ENCODE data around the gene MORN1. TPM values are rescaled to one million over a fixed set of nuclear protein-coding genes. Genes with fewer than 3 reads are reported as not detected.

Gene MORN1
- total and polyA plus RNA-seq, 10 of the 15 experiments (the other 5 are each of a cell fraction or from before 2014, with no cell fraction given) = 0.76 to 7.9 (median 5.5) TPM

DNA sequence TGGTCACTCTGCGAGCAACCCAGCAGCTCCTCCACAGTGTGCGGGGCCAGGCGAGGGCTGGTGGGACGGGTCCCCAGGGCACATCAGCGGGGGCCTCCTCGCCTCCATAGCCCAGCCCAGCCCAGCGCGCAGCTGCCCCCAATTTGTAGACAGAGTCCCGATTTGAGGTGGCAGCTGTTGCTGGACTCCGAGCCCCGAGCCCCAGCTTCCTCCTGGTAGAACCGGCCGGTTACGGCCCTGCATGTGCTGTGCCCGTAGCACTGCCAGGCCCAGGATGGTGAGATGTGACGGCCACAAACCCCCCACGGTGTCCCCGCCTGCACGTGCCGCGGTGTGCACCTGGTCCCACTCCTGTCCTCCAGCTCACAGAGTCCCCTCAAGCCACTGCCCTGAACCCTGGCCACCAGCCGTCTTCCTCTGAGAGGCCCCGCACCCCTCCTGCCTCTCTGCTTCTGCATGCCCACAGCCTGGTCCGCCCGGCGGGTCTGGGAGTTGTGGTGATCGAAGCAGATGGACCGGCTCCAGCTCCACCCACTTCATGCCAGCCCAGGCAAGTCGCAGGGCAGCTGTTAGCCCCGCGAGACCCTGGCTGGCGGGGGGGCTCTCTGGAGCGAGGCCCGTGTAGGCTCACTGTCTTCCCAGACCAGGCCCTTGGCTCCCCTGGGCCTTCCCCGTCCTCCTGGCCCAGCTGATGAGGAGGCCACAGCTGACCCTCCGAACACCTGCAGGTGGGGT is 55.5 kb downstream of the MORN1 start (continued):
- TF ChIP-seq, protein P1, sequence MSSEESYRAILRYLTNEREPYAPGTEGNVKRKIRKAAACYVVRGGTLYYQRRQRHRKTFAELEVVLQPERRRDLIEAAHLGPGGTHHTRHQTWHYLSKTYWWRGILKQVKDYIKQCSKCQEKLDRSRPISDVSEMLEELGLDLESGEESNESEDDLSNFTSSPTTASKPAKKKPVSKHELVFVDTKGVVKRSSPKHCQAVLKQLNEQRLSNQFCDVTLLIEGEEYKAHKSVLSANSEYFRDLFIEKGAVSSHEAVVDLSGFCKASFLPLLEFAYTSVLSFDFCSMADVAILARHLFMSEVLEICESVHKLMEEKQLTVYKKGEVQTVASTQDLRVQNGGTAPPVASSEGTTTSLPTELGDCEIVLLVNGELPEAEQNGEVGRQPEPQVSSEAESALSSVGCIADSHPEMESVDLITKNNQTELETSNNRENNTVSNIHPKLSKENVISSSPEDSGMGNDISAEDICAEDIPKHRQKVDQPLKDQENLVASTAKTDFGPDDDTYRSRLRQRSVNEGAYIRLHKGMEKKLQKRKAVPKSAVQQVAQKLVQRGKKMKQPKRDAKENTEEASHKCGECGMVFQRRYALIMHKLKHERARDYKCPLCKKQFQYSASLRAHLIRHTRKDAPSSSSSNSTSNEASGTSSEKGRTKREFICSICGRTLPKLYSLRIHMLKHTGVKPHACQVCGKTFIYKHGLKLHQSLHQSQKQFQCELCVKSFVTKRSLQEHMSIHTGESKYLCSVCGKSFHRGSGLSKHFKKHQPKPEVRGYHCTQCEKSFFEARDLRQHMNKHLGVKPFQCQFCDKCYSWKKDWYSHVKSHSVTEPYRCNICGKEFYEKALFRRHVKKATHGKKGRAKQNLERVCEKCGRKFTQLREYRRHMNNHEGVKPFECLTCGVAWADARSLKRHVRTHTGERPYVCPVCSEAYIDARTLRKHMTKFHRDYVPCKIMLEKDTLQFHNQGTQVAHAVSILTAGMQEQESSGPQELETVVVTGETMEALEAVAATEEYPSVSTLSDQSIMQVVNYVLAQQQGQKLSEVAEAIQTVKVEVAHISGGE (CRISPR knock-in tag; IDR thresholded peaks at IDR 0.05) = no peak
- no peak for TF ChIP-seq SIN3A (IDR thresholded peaks at IDR 0.05; ENCODE audit: low read depth, low read length)

- no peaks in the 10 kb centered on the region for H3K79me2 ChIP-seq (ENCODE audit: control insufficient read depth, insufficient read depth, low read length)
- no peak for FAIRE-seq
- no peak overlapping the region for H2AFZ ChIP-seq (ENCODE audit: control insufficient read depth, low read depth, low read length)
- no peak overlapping the region for H3K9ac ChIP-seq (ENCODE audit: control insufficient read depth, insufficient read depth, low read length)
- in situ Hi-C loops (cut with MboI) = no loop called here
- ChIA-PET POLR2A (no interaction called here), CTCF (no interaction called here), RAD21 (ENCODE audit: unreplicated experiment) (no interaction called here), SMC1A (ENCODE audit: uncharacterized antibody, unreplicated experiment) (no interaction called here)
- ATAC-seq = no peak
- no TSS peak for BruUV-seq (replicated peaks)
- intact Hi-C loops (cut with micrococcal nuclease; ENCODE audit: unreplicated experiment) = no loop called here
- no peak overlapping the region for H3K4me3 ChIP-seq
- no peak overlapping the region for H3K4me2 ChIP-seq (ENCODE audit: control insufficient read depth, insufficient read depth)
- H3K27me3 ChIP-seq (replicated peaks in 1 of 2; ENCODE audit: control insufficient read depth in 2 of 2, insufficient read depth in 2 of 2, low read length in 1 of 2) = no peaks in the 10 kb centered on the region
- no peaks in the 10 kb centered on the region for H3K9me3 ChIP-seq (replicated peaks; ENCODE audit: control insufficient read depth, insufficient read depth, low read length)
- H3K36me3 ChIP-seq (ENCODE audit: control insufficient read depth in 2 of 2, insufficient read depth in 2 of 2, low read length in 1 of 2) = no peaks in the 10 kb centered on the region
- no peaks in the 10 kb centered on the region for H3K4me1 ChIP-seq (ENCODE audit: control insufficient read depth, insufficient read depth, low read length)
- H4K20me1 ChIP-seq (ENCODE audit: control insufficient read depth, insufficient read depth) = no peaks in the 10 kb centered on the region
- no peak for DNase-seq (ENCODE audit: low read depth, low spot score)
- no peak overlapping the region for H3K27ac ChIP-seq (ENCODE audit: control insufficient read depth, insufficient read depth)
- WGBS (ENCODE audit: insufficient coverage, insufficient replicate concordance, low lambda C conversion rate, missing lambda C conversion rate) = 26% methylated on average over 33 of the region's 33 CpGs
- TF ChIP-seq USF2 (IDR thresholded peaks at IDR 0.05; ENCODE audit: borderline replicate concordance, low read depth, low read length) (no peak), NR2C1 (IDR thresholded peaks at IDR 0.05) (no peak), CREB1 (IDR thresholded peaks at IDR 0.05; ENCODE audit: low read depth) (no peak), WRNIP1 (IDR thresholded peaks at IDR 0.05; ENCODE audit: borderline replicate concordance, low read depth, low read length) (no peak), ZZZ3 (IDR thresholded peaks at IDR 0.05; ENCODE audit: control insufficient read depth, insufficient read length, low read depth) (no peak)
- TF ChIP-seq, protein P2, sequence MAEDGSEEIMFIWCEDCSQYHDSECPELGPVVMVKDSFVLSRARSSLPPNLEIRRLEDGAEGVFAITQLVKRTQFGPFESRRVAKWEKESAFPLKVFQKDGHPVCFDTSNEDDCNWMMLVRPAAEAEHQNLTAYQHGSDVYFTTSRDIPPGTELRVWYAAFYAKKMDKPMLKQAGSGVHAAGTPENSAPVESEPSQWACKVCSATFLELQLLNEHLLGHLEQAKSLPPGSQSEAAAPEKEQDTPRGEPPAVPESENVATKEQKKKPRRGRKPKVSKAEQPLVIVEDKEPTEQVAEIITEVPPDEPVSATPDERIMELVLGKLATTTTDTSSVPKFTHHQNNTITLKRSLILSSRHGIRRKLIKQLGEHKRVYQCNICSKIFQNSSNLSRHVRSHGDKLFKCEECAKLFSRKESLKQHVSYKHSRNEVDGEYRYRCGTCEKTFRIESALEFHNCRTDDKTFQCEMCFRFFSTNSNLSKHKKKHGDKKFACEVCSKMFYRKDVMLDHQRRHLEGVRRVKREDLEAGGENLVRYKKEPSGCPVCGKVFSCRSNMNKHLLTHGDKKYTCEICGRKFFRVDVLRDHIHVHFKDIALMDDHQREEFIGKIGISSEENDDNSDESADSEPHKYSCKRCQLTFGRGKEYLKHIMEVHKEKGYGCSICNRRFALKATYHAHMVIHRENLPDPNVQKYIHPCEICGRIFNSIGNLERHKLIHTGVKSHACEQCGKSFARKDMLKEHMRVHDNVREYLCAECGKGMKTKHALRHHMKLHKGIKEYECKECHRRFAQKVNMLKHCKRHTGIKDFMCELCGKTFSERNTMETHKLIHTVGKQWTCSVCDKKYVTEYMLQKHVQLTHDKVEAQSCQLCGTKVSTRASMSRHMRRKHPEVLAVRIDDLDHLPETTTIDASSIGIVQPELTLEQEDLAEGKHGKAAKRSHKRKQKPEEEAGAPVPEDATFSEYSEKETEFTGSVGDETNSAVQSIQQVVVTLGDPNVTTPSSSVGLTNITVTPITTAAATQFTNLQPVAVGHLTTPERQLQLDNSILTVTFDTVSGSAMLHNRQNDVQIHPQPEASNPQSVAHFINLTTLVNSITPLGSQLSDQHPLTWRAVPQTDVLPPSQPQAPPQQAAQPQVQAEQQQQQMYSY (CRISPR knock-in tag; IDR thresholded peaks at IDR 0.05) = no peak
- TF ChIP-seq, protein P3, sequence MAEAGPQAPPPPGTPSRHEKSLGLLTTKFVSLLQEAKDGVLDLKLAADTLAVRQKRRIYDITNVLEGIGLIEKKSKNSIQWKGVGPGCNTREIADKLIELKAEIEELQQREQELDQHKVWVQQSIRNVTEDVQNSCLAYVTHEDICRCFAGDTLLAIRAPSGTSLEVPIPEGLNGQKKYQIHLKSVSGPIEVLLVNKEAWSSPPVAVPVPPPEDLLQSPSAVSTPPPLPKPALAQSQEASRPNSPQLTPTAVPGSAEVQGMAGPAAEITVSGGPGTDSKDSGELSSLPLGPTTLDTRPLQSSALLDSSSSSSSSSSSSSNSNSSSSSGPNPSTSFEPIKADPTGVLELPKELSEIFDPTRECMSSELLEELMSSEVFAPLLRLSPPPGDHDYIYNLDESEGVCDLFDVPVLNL (IDR thresholded peaks at IDR 0.05; ENCODE audit: low read depth, low read length) = no peak
Measured at GRCh38 chr1:2334883-2335534, 56.3 kb downstream of the MORN1 start.

All from GM12878 (cell line).